K562 (cell line): ENCODE data around the gene NKIRAS1. TPM values are rescaled to one million over a fixed set of nuclear protein-coding genes. Genes with fewer than 3 reads are reported as not detected.
A peak's percentile ranks its signal among the peaks of the same experiment; 100 is the strongest.

ENCODE experiments used
- EZH2 ChIP-seq: IDR thresholded peaks from 2 replicates; pipeline ENCODE4 v1.6.1; 2012; ENCODE audit warnings: low read depth, mild to moderate bottlenecking, inconsistent platforms, low read length, borderline replicate concordance
- GTF2E2 ChIP-seq: fragments of 200-800 bp; sonication (Bioruptor generic); IDR thresholded peaks from 2 replicates; pipeline ENCODE4 v1.6.1; 2016; ENCODE audit warnings: missing genetic modification characterization, missing compliant biosample characterization
- ILF3 ChIP-seq: fragments of 450-650 bp; IDR thresholded peaks from 2 replicates; pipeline ENCODE4 v1.6.1; 2018; ENCODE audit warnings: antibody characterized with exemption, mild to moderate bottlenecking, moderate library complexity, borderline replicate concordance
- KAT2B ChIP-seq: IDR thresholded peaks from one replicate; pipeline ENCODE4 v1.6.1; 2012; ENCODE audit warnings: low read depth, mild to moderate bottlenecking, control low read depth, inconsistent platforms, low read length, moderate library complexity
- L3MBTL2 ChIP-seq: fragments of 450-650 bp; IDR thresholded peaks from 2 replicates; pipeline ENCODE4 v1.6.1; 2016; ENCODE audit warnings: mild to moderate bottlenecking, moderate library complexity
- PHB2 ChIP-seq: fragments of 450-650 bp; IDR thresholded peaks from 2 replicates; pipeline ENCODE4 v1.6.1; 2017; ENCODE audit warnings: low read depth
- RUNX1 ChIP-seq: sonication (generic); IDR thresholded peaks from 2 replicates; pipeline ENCODE4 v1.6.1; 2016; ENCODE audit warnings: antibody characterized with exemption, low read depth
- SIN3A ChIP-seq, 2 experiments: fragments of 150-350 bp in 1 of 2; IDR thresholded peaks; 2 replicates each; pipeline ENCODE4 v1.6.1; 2011 to 2016; ENCODE audit warnings: borderline replicate concordance in 2 of 2, low read depth in 2 of 2, low read length in 2 of 2, mild to moderate bottlenecking in 2 of 2, moderate library complexity in 2 of 2; ENCODE audit not compliant: control insufficient read depth in 1 of 2
- SRSF9 ChIP-seq: fragments of 200-400 bp; formaldehyde crosslinking; IDR thresholded peaks from 2 replicates; pipeline ENCODE4 v1.6.1; 2017; ENCODE audit warnings: low read depth, low read length, borderline replicate concordance
- ZNF23 ChIP-seq: fragments of 250-450 bp; sonication (Bioruptor Pico); IDR thresholded peaks from 2 replicates; pipeline ENCODE4 v1.4.0; 2020; ENCODE audit warnings: mild to moderate bottlenecking
- ZNF699 ChIP-seq: fragments of 250-450 bp; sonication (Bioruptor Pico); IDR thresholded peaks from 2 replicates; pipeline ENCODE4 v1.8.0; 2021; ENCODE audit warnings: mild to moderate bottlenecking, moderate library complexity; ENCODE audit not compliant: insufficient replicate concordance
- polyA plus RNA-seq, 8 experiments: library from polyadenylated mRNA; depleted of rRNA in 4 of 8; stranded (reverse) in 5 of 8; unstranded in 3 of 8; fragments of >200 nt; fragmentation: Nextera tagmentation in 2 of 8; fragmentation: Illumina TruSeq in 1 of 8; extraction: Ambion mirVana in 2 of 8; extraction: Trizol in 1 of 8; gene quantifications; 2 replicates each; pipeline versions ENCODE4 v1.2.1 to v1.2.3, GENCODE V29; 2011 to 2014; ENCODE audit warnings: inconsistent platforms in 1 of 8, missing spikeins in 1 of 8
- total RNA-seq, 7 experiments: library from RNA; depleted of rRNA in 6 of 7; stranded (reverse); fragments of >200 nt in 6 of 7; fragmentation: Illumina TruSeq in 2 of 7; extraction: Trizol in 2 of 7; gene quantifications; 2 replicates each; pipeline versions ENCODE4 v1.2.1 to v1.2.3, GENCODE V29; 2011 to 2021; ENCODE audit warnings: low replicate concordance in 1 of 7
- TF ChIP-seq, protein P1 (sequence below): sonication (generic); formaldehyde crosslinking; IDR thresholded peaks from 2 replicates; pipeline ENCODE4 v1.8.0; 2022; ENCODE audit warnings: mild to moderate bottlenecking, missing genetic modification reagents
- TF ChIP-seq, protein P2 (sequence below): fragments of 450-650 bp; conservative IDR thresholded peaks from 2 replicates; pipeline ENCODE4 v1.6.1; 2016; ENCODE audit warnings: missing genetic modification characterization, low read depth, mild to moderate bottlenecking, missing compliant biosample characterization, moderate library complexity
- TF ChIP-seq, protein P3 (sequence below): fragments of 250-450 bp; sonication (Bioruptor Pico); IDR thresholded peaks from 2 replicates; pipeline ENCODE4 v1.8.0; 2021; ENCODE audit warnings: moderate library complexity, mild to moderate bottlenecking, inconsistent platforms

The NKIRAS1 gene
- total and polyA plus RNA-seq, 9 of the 15 experiments (the other 6 are each of a cell fraction or from before 2014, with no cell fraction given) = 5.1 to 10.3 (median 6.3) TPM

DNA sequence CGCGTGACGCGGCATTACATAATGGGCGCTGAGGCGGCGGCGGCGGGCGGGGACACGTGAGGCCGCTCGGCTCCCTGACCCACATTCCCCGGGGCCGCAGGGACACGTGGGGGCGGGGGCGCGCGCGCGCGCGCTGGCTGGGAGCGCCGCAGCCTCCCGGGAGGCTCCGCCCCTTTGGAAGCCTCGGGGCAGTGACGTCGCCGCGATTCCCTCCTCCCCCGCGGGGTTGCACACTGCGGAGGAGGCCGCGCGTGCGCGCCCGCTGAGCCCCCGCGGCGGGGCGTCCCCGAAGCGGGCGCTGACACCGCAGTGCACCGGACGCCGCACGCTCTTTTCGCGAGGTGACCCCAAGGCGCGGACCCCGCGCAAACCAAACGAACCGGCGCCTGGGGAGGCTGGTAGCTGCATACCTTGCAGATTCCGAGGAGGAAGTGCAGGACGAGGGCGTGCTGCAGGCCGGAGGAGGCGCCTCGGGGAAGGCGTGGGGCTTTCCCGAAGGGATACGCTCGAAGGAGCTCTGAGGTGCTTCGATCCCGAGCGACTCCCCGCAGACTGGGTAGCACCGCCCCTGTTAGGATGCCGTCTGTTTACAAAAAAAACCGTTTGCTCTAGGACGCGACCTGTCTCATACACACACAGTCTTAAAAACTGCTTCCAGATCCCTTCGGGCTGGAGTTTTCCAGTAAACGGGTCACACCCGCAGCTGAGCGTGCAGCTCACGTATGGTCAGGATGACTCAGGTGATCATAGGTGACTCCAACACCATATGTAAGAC, 29.3 kb upstream of the NKIRAS1 start (continued):
- TF ChIP-seq, protein P1, sequence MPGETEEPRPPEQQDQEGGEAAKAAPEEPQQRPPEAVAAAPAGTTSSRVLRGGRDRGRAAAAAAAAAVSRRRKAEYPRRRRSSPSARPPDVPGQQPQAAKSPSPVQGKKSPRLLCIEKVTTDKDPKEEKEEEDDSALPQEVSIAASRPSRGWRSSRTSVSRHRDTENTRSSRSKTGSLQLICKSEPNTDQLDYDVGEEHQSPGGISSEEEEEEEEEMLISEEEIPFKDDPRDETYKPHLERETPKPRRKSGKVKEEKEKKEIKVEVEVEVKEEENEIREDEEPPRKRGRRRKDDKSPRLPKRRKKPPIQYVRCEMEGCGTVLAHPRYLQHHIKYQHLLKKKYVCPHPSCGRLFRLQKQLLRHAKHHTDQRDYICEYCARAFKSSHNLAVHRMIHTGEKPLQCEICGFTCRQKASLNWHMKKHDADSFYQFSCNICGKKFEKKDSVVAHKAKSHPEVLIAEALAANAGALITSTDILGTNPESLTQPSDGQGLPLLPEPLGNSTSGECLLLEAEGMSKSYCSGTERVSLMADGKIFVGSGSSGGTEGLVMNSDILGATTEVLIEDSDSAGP (CRISPR knock-in tag) = no peak
- TF ChIP-seq SIN3A (IDR thresholded peaks at IDR 0.05; ENCODE audit: borderline replicate concordance in 2 of 2, control insufficient read depth in 1 of 2, low read depth in 2 of 2, low read length in 2 of 2) (peak in 1 of 2 experiments; percentile 59; a peak in 2 of 4 replicates), L3MBTL2 (peak; percentile 96), RUNX1 (0 out of 2 replicates have a peak, but pooled peaks have one; percentile 28), SRSF9 (no peak), ZNF23 (CRISPR knock-in tag) (no peak), GTF2E2 (no peak; the same call in 1 of the 2 replicates), PHB2 (no peak; the same call in 1 of the 2 replicates), KAT2B (peak; percentile 49), ILF3 (no peak), EZH2 (no peak), ZNF699 (CRISPR knock-in tag) (no peak)
- TF ChIP-seq, protein P2, sequence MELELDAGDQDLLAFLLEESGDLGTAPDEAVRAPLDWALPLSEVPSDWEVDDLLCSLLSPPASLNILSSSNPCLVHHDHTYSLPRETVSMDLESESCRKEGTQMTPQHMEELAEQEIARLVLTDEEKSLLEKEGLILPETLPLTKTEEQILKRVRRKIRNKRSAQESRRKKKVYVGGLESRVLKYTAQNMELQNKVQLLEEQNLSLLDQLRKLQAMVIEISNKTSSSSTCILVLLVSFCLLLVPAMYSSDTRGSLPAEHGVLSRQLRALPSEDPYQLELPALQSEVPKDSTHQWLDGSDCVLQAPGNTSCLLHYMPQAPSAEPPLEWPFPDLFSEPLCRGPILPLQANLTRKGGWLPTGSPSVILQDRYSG = no peak
- TF ChIP-seq, protein P3, sequence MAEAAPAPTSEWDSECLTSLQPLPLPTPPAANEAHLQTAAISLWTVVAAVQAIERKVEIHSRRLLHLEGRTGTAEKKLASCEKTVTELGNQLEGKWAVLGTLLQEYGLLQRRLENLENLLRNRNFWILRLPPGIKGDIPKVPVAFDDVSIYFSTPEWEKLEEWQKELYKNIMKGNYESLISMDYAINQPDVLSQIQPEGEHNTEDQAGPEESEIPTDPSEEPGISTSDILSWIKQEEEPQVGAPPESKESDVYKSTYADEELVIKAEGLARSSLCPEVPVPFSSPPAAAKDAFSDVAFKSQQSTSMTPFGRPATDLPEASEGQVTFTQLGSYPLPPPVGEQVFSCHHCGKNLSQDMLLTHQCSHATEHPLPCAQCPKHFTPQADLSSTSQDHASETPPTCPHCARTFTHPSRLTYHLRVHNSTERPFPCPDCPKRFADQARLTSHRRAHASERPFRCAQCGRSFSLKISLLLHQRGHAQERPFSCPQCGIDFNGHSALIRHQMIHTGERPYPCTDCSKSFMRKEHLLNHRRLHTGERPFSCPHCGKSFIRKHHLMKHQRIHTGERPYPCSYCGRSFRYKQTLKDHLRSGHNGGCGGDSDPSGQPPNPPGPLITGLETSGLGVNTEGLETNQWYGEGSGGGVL (CRISPR knock-in tag) = no peak
